ENCODE data around the gene TRIM58. TPM values are rescaled to one million over a fixed set of nuclear protein-coding genes. Genes with fewer than 3 reads are reported as not detected.

The TRIM58 gene
- total RNA-seq, 5 donors from 2014 or later (not counting 1 experiment from before 2014, with no cell fraction given), result 0.21 to 0.65 (median 0.46) TPM

DNA sequence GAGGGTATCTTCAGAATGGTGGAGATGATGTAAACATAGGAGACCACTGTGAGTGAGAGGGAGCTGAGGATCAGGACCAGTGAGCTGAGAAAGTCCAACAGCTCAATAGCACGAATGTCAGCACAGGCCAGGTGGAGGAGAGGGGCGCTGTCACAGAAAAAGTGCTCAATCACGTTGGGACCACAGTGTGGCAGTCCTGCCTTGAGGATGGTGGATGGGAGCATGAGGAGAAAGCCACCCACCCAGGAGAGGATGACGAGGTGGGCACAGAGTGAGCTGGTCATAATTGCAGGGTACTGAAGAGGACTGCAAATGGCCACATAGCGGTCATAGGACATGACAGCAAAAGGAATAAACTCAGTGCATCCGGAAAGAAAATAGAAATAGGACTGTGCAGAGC, 23.4 kb upstream of the TRIM58 start:
- Mint-ChIP-seq H3K36me3 (no peaks in the 10 kb centered on the region), H3K4me3 (no peak overlapping the region), H3K4me1 (no peaks in the 10 kb centered on the region), H3K27me3 (peaks cover 0 to 8% of the 10 kb centered on the region in 2 donors), H3K9me3 (no peaks in the 10 kb centered on the region), H3K27ac (no peak overlapping the region)
- Histone ChIP-seq H3K9me3 (no peaks in the 10 kb centered on the region), H3K27me3 (replicated peaks in 1 of 2; ENCODE audit: control insufficient read depth in 2 of 2, extremely low read depth in 1 of 2, insufficient read depth in 2 of 2, low read length in 1 of 2) (no peaks in the 10 kb centered on the region), H3K4me3 (ENCODE audit: control insufficient read depth in 1 of 2, extremely low read depth in 1 of 2, low read length in 1 of 2) (no peak overlapping the region), H3K36me3 (ENCODE audit: control insufficient read depth in 2 of 2, extremely low read depth in 1 of 2, insufficient read depth in 1 of 2, low read length in 1 of 2) (no peaks in the 10 kb centered on the region), H3K4me1 (ENCODE audit: control insufficient read depth in 1 of 2, extremely low read depth in 1 of 2, insufficient read depth in 2 of 2, low read length in 2 of 2) (no peaks in the 10 kb centered on the region), H3K27ac (ENCODE audit: low read length) (no peak overlapping the region)
- 64% methylated on average over 6 of the region's 6 CpGs for WGBS (ENCODE audit: insufficient coverage)
- ChIA-PET POLR2A (no interaction called here), CTCF (no interaction called here)
- ATAC-seq (replicated peaks in 1 of 4) (no peak), DNase-seq (no peak)

DNA sequence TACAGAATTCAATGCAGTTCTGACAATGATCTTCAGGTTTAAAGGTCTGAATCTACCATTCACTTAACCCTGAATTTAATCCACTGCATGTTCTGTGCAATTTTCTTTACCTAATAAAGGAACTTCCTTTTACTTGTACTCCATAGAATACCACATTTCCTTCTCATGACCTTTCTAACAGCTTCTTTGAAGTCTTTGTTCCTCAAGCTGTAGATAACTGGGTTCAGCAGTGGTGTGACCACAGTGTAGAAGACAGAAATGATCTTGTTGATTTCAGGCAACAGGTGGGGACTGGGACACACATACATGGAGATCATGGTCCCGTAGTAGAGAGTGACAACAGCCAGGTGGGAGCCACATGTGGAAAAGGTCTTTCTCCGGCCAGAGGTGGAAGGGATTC, 16.2 kb upstream of the TRIM58 start:
- ATAC-seq (replicated peaks in 1 of 4) (no peak), DNase-seq (no peak)
- 53% methylated on average over 2 of the region's 2 CpGs for WGBS (ENCODE audit: insufficient coverage)
- Mint-ChIP-seq H3K36me3 (no peaks in the 10 kb centered on the region), H3K27ac (no peak overlapping the region), H3K4me1 (peaks cover 0 to 5% (median 0%) of the 10 kb centered on the region in 3 donors), H3K4me3 (no peak overlapping the region), H3K27me3 (no peaks in the 10 kb centered on the region), H3K9me3 (peaks cover 0 to 3% (median 0%) of the 10 kb centered on the region in 3 donors)
- Histone ChIP-seq H3K9me3 (no peaks in the 10 kb centered on the region), H3K36me3 (ENCODE audit: control insufficient read depth in 2 of 2, extremely low read depth in 1 of 2, insufficient read depth in 1 of 2, low read length in 1 of 2) (no peaks in the 10 kb centered on the region), H3K4me1 (ENCODE audit: control insufficient read depth in 1 of 2, extremely low read depth in 1 of 2, insufficient read depth in 2 of 2, low read length in 2 of 2) (peaks cover 0 to 4% of the 10 kb centered on the region in 2 experiments), H3K27ac (ENCODE audit: low read length) (no peak overlapping the region), H3K4me3 (ENCODE audit: control insufficient read depth in 1 of 2, extremely low read depth in 1 of 2, low read length in 1 of 2) (no peak overlapping the region), H3K27me3 (replicated peaks in 1 of 2; ENCODE audit: control insufficient read depth in 2 of 2, extremely low read depth in 1 of 2, insufficient read depth in 2 of 2, low read length in 1 of 2) (no peaks in the 10 kb centered on the region)
- ChIA-PET CTCF (no interaction called here), POLR2A (no interaction called here)

DNA sequence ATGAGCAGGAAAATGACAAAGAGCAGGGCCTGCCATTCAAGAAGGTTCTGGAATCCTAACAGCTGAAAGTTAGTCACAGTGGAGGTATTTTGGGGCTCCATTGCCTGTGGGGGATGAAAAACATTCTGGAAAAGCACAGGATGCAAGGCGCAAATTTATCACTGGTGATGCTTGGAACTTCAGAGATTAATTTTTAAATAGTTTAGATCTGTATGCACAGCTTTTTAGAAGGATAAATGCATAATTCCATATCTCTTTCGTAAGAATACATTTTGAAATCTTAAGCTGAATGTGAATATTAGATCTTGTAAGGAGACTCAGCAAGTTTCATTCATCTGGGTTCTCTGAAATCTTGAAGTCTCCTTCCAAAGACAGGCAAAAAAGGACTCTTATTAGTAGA, 15.2 kb upstream of the TRIM58 start, which contains the start of gene OR11L1:
TSS of gene OR11L1 (minus strand) at position 101 of the 400 bp plus-strand sequence. CDS start at position 101, 0 bp downstream.
- POLR2A ChIA-PET, result no interaction called here
- peaks cover 0 to 4% of the 10 kb centered on the region in 2 experiments for H3K4me1 ChIP-seq (ENCODE audit: control insufficient read depth in 1 of 2, extremely low read depth in 1 of 2, insufficient read depth in 2 of 2, low read length in 2 of 2)
- ATAC-seq (replicated peaks in 1 of 4), result no peak
- Mint-ChIP-seq H3K36me3 (no peaks in the 10 kb centered on the region), H3K27me3 (no peaks in the 10 kb centered on the region), H3K9me3 (peaks cover 0 to 3% (median 0%) of the 10 kb centered on the region in 3 donors), H3K4me1 (peaks cover 0 to 5% (median 0%) of the 10 kb centered on the region in 3 donors), H3K4me3 (no peak within 1 kb of the TSS), H3K27ac (no peak within 1 kb of the TSS)
- CTCF ChIA-PET, result no interaction called here
- no peaks in the 10 kb centered on the region for H3K27me3 ChIP-seq (replicated peaks in 1 of 2; ENCODE audit: control insufficient read depth in 2 of 2, extremely low read depth in 1 of 2, insufficient read depth in 2 of 2, low read length in 1 of 2)
- no peak for DNase-seq
- no peak within 1 kb of the TSS for H3K4me3 ChIP-seq (ENCODE audit: control insufficient read depth in 1 of 2, extremely low read depth in 1 of 2, low read length in 1 of 2)
- no peaks in the 10 kb centered on the region for H3K9me3 ChIP-seq
- no peak within 1 kb of the TSS for H3K27ac ChIP-seq (ENCODE audit: low read length)
- H3K36me3 ChIP-seq (ENCODE audit: control insufficient read depth in 2 of 2, extremely low read depth in 1 of 2, insufficient read depth in 1 of 2, low read length in 1 of 2), result no peaks in the 10 kb centered on the region
- WGBS (ENCODE audit: insufficient coverage), result no CpG with 5 or more reads among the region's 2 CpGs

DNA sequence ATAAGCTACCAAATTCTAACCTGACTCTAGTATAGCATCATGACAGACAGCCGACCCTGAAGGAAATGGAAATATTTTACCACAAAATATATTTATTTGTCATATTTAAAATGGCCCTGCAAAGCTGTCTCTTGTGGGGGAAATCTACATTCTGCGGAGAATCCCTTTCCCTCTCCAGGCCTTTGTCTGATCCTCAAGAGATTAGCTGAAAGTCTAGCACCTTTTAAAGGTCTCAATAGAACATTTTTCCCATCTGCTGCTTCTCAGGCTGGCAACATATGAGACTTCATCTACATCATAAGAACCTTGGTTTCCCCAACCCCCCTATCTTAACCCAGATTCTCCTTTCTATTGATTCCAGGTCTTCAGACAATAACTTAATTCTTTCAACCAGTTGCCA, 13.6 kb upstream of the TRIM58 start:
- Mint-ChIP-seq H3K27ac (no peak overlapping the region), H3K4me1 (peaks cover 0 to 5% (median 0%) of the 10 kb centered on the region in 3 donors), H3K27me3 (no peaks in the 10 kb centered on the region), H3K36me3 (no peaks in the 10 kb centered on the region), H3K9me3 (peaks cover 0 to 3% (median 0%) of the 10 kb centered on the region in 3 donors), H3K4me3 (no peak overlapping the region)
- Histone ChIP-seq H3K4me3 (ENCODE audit: control insufficient read depth in 1 of 2, extremely low read depth in 1 of 2, low read length in 1 of 2) (no peak overlapping the region), H3K4me1 (ENCODE audit: control insufficient read depth in 1 of 2, extremely low read depth in 1 of 2, insufficient read depth in 2 of 2, low read length in 2 of 2) (peaks cover 0 to 4% of the 10 kb centered on the region in 2 experiments), H3K9me3 (no peaks in the 10 kb centered on the region), H3K27ac (ENCODE audit: low read length) (no peak overlapping the region), H3K36me3 (ENCODE audit: control insufficient read depth in 2 of 2, extremely low read depth in 1 of 2, insufficient read depth in 1 of 2, low read length in 1 of 2) (no peaks in the 10 kb centered on the region), H3K27me3 (replicated peaks in 1 of 2; ENCODE audit: control insufficient read depth in 2 of 2, extremely low read depth in 1 of 2, insufficient read depth in 2 of 2, low read length in 1 of 2) (no peaks in the 10 kb centered on the region)
- DNase-seq (no peak), ATAC-seq (replicated peaks in 1 of 4) (no peak)
- 100% methylated on average over 1 of the region's 2 CpGs for WGBS (ENCODE audit: insufficient coverage)
- POLR2A ChIA-PET, result no interaction called here
- CTCF ChIA-PET, result no interaction called here

DNA sequence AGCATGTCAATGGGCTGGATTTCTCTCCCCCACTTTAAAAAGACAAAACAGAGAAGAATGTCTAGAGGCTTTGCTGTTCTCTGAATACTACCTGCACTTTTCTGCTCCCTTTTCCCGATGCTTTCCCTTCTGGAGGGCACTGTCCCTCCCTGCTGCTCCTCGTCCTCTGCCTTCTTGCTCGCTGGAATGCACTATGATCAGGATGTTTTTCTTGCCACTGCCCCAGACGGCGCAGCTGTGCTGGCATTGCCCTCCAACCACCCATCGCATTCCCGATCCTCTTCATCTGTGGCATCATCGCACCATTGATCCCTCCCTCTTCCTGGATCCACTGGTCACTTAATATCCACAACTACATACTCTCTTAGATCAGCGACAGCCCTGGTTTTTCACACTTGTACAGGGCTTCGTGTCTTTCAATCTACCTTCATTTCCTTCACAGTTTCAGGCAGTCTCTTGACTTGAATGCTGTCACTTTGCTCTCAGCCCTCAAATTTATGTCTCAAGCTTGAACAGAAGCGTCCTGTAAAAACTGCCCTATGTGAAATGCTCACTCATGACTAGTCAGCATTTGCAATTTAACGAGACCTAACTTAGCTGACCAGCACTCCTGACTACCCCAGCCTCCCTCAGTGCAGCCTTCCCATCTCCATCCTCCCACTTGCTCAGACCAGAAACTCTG, 11.8 kb upstream of the TRIM58 start:
- Histone ChIP-seq H3K27ac (ENCODE audit: low read length) (no peak overlapping the region), H3K4me3 (ENCODE audit: control insufficient read depth in 1 of 2, extremely low read depth in 1 of 2, low read length in 1 of 2) (no peak overlapping the region), H3K36me3 (ENCODE audit: control insufficient read depth in 2 of 2, extremely low read depth in 1 of 2, insufficient read depth in 1 of 2, low read length in 1 of 2) (no peaks in the 10 kb centered on the region), H3K9me3 (no peaks in the 10 kb centered on the region), H3K4me1 (ENCODE audit: control insufficient read depth in 1 of 2, extremely low read depth in 1 of 2, insufficient read depth in 2 of 2, low read length in 2 of 2) (peaks cover 0 to 4% of the 10 kb centered on the region in 2 experiments), H3K27me3 (replicated peaks in 1 of 2; ENCODE audit: control insufficient read depth in 2 of 2, extremely low read depth in 1 of 2, insufficient read depth in 2 of 2, low read length in 1 of 2) (no peaks in the 10 kb centered on the region)
- H3K4me1 Mint-ChIP-seq, result peaks cover 0 to 5% (median 0%) of the 10 kb centered on the region in 3 donors
- no peak overlapping the region for H3K4me3 Mint-ChIP-seq
- no peaks in the 10 kb centered on the region for H3K27me3 Mint-ChIP-seq
- DNase-seq (no peak), ATAC-seq (replicated peaks in 1 of 4) (no peak)
- H3K27ac Mint-ChIP-seq, result no peak overlapping the region
- no peaks in the 10 kb centered on the region for H3K36me3 Mint-ChIP-seq
- WGBS (ENCODE audit: insufficient coverage), result 86% methylated on average over 12 of the region's 12 CpGs
- CTCF ChIA-PET, result no interaction called here
- peaks cover 0 to 3% (median 0%) of the 10 kb centered on the region in 3 donors for H3K9me3 Mint-ChIP-seq
- POLR2A ChIA-PET, result no interaction called here

DNA sequence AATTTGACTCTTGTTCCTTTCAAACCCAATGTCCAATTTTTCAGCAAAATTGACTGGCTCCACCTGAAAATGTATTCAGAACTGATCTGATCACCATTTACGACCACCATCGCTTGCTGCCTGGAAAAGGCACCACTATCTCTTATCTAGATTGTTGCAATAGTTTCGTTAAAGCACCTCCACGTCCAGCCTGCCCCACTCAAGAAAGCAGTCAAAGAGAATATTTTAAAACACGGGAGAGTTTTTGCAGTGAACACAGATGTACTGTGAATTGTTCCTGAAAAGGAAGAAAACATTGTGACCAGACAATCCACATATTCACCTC, 11.3 kb upstream of the TRIM58 start:
- H3K9me3 Mint-ChIP-seq, result peaks cover 0 to 3% (median 0%) of the 10 kb centered on the region in 3 donors
- H3K4me1 Mint-ChIP-seq, result peaks cover 0 to 5% (median 0%) of the 10 kb centered on the region in 3 donors
- POLR2A ChIA-PET, result no interaction called here
- WGBS (ENCODE audit: insufficient coverage), result 94% methylated on average over 2 of the region's 5 CpGs
- H3K9me3 ChIP-seq, result no peaks in the 10 kb centered on the region
- no peaks in the 10 kb centered on the region for H3K27me3 ChIP-seq (replicated peaks in 1 of 2; ENCODE audit: control insufficient read depth in 2 of 2, extremely low read depth in 1 of 2, insufficient read depth in 2 of 2, low read length in 1 of 2)
- peaks cover 0 to under 1% of the 10 kb centered on the region in 2 experiments for H3K4me1 ChIP-seq (ENCODE audit: control insufficient read depth in 1 of 2, extremely low read depth in 1 of 2, insufficient read depth in 2 of 2, low read length in 2 of 2)
- H3K27ac ChIP-seq (ENCODE audit: low read length), result no peak overlapping the region
- no peak overlapping the region for H3K4me3 ChIP-seq (ENCODE audit: control insufficient read depth in 1 of 2, extremely low read depth in 1 of 2, low read length in 1 of 2)
- no peak overlapping the region for H3K27ac Mint-ChIP-seq
- ATAC-seq (replicated peaks in 1 of 4), result no peak
- H3K27me3 Mint-ChIP-seq, result no peaks in the 10 kb centered on the region
- H3K36me3 Mint-ChIP-seq, result no peaks in the 10 kb centered on the region
- CTCF ChIA-PET, result no interaction called here
- H3K4me3 Mint-ChIP-seq, result no peak overlapping the region
- DNase-seq, result no peak
- H3K36me3 ChIP-seq (ENCODE audit: control insufficient read depth in 2 of 2, extremely low read depth in 1 of 2, insufficient read depth in 1 of 2, low read length in 1 of 2), result no peaks in the 10 kb centered on the region
